ENCODE results near the gene LIG3. TPM values are rescaled to one million over a fixed set of nuclear protein-coding genes. Genes with fewer than 3 reads are reported as not detected.
A peak's percentile ranks its signal among the peaks of the same experiment; 100 is the strongest.

LIG3 gene
- total RNA-seq, 1 experiment from 2014 or later, result 56.4 TPM

DNA sequence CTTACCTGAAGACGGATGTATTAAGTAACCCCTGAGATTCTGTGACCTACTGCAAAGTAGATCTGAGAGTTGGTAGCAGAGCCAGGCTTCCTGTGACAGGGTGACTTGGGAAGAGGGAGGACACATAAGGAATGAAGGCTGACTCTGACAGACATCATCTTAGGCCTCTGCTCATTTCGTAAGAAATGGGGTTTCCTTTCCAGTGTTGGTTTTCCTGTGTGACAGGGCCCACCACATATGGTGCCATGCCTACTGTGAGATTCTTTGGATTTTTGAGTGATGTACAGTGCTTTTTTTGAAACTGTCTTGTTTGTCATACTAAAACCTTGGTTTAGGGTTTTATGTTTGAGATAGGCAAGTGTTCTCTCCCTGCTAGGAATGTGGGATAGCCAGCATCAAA, 12.7 kb downstream of the LIG3 start:
- Histone ChIP-seq H3K27ac (ENCODE audit: low read length) (no peak overlapping the region), H3K27me3 (ENCODE audit: control insufficient read depth, insufficient read depth, low read length) (no peaks in the 10 kb centered on the region), H3K4me1 (ENCODE audit: control insufficient read depth, insufficient read depth, low read length) (no peaks in the 10 kb centered on the region), H3K9me3 (ENCODE audit: control insufficient read depth, insufficient read depth, low read depth, low read length) (no peaks in the 10 kb centered on the region), H3K4me3 (ENCODE audit: low read depth in 2 of 2, low read length in 2 of 2) (no peak overlapping the region), H3K36me3 (ENCODE audit: control insufficient read depth, insufficient read depth, low read length) (peaks cover 11% of the 10 kb centered on the region)
- TSS peak; percentile 6 for BruUV-seq (replicated peaks)
- in situ Hi-C loops (cut with HindIII; ENCODE audit: low pct_unique_long_range_greater_than_20kb, low sequenced_read_pairs) (no loop called here), intact Hi-C loops (cut with micrococcal nuclease; ENCODE audit: unreplicated experiment) (no loop called here)
- DNase-seq (ENCODE audit: low read depth, low spot score) (no peak), ATAC-seq (no peak)
- CTCF ChIA-PET, result interaction anchor here (0.5 kb wide), 1 partner anchor 11 kb away, joined by 5 read pairs; no protein-coding TSS in a partner anchor
- POLR2A ChIA-PET, result no interaction called here
- TF ChIP-seq SIN3A (IDR thresholded peaks at IDR 0.05; ENCODE audit: borderline replicate concordance, insufficient read depth, low read depth, low read length) (no peak), TCF7L2 (IDR thresholded peaks at IDR 0.05; ENCODE audit: low read depth, low read length) (no peak), POLR2AphosphoS5 (IDR thresholded peaks at IDR 0.05; ENCODE audit: low read depth, low read length) (no peak)
- TF ChIP-seq, protein P1, sequence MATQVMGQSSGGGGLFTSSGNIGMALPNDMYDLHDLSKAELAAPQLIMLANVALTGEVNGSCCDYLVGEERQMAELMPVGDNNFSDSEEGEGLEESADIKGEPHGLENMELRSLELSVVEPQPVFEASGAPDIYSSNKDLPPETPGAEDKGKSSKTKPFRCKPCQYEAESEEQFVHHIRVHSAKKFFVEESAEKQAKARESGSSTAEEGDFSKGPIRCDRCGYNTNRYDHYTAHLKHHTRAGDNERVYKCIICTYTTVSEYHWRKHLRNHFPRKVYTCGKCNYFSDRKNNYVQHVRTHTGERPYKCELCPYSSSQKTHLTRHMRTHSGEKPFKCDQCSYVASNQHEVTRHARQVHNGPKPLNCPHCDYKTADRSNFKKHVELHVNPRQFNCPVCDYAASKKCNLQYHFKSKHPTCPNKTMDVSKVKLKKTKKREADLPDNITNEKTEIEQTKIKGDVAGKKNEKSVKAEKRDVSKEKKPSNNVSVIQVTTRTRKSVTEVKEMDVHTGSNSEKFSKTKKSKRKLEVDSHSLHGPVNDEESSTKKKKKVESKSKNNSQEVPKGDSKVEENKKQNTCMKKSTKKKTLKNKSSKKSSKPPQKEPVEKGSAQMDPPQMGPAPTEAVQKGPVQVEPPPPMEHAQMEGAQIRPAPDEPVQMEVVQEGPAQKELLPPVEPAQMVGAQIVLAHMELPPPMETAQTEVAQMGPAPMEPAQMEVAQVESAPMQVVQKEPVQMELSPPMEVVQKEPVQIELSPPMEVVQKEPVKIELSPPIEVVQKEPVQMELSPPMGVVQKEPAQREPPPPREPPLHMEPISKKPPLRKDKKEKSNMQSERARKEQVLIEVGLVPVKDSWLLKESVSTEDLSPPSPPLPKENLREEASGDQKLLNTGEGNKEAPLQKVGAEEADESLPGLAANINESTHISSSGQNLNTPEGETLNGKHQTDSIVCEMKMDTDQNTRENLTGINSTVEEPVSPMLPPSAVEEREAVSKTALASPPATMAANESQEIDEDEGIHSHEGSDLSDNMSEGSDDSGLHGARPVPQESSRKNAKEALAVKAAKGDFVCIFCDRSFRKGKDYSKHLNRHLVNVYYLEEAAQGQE (IDR thresholded peaks at IDR 0.05; ENCODE audit: insufficient read depth in 1 of 2, low read depth in 2 of 2, low read length in 1 of 2), result no peak
- TF ChIP-seq, protein P2, sequence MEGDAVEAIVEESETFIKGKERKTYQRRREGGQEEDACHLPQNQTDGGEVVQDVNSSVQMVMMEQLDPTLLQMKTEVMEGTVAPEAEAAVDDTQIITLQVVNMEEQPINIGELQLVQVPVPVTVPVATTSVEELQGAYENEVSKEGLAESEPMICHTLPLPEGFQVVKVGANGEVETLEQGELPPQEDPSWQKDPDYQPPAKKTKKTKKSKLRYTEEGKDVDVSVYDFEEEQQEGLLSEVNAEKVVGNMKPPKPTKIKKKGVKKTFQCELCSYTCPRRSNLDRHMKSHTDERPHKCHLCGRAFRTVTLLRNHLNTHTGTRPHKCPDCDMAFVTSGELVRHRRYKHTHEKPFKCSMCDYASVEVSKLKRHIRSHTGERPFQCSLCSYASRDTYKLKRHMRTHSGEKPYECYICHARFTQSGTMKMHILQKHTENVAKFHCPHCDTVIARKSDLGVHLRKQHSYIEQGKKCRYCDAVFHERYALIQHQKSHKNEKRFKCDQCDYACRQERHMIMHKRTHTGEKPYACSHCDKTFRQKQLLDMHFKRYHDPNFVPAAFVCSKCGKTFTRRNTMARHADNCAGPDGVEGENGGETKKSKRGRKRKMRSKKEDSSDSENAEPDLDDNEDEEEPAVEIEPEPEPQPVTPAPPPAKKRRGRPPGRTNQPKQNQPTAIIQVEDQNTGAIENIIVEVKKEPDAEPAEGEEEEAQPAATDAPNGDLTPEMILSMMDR (IDR thresholded peaks at IDR 0.05), result no peak

DNA sequence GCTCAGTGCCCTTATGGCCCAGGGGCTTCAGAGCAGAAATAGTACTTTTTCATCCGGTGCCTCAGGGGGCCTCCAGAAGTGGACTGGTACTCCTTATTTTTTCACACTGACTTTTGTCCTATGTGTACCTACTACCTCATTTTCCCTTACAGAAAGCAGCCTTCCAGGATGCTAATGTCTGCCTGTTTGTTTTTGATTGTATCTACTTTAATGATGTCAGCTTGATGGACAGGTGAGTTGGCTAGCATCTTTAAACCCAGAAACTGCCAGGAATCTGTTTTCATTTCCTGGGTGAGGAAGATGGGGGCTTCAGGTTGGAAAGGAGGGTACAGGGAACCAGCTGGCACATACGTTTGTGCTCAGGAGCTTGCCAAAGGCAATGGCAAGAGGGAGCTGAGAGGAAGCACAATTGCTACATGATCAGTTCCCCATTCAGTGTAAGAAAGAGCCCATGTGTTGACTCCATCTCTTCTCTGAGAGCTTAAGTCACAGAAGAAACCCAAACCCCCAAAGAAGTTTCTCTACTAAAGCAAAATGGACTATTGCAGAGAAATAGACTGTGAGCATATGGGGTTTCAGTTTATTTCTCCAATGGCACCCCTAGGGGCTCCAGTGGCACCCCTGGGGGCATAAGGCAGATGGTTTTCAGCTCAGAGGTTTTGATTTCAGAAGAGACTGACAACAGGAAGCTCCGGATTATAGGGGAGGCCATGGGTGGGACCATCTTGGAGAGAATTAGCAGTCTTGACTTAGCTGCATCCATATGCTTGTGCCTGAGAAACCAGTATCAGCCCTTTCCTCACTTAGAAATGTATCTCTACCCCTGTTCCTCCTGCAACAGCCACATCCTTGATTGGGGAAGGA, 16.3 kb downstream of the LIG3 start:
- ATAC-seq (no peak), DNase-seq (ENCODE audit: low read depth, low spot score) (no peak)
- in situ Hi-C loops (cut with HindIII; ENCODE audit: low pct_unique_long_range_greater_than_20kb, low sequenced_read_pairs), result no loop called here
- Histone ChIP-seq H3K4me1 (ENCODE audit: control insufficient read depth, insufficient read depth, low read length) (no peaks in the 10 kb centered on the region), H3K4me3 (ENCODE audit: low read depth in 2 of 2, low read length in 2 of 2) (no peak overlapping the region), H3K9me3 (ENCODE audit: control insufficient read depth, insufficient read depth, low read depth, low read length) (no peaks in the 10 kb centered on the region), H3K36me3 (ENCODE audit: control insufficient read depth, insufficient read depth, low read length) (peaks cover 3% of the 10 kb centered on the region; the same call in 1 of the 2 replicates), H3K27ac (ENCODE audit: low read length) (no peak overlapping the region), H3K27me3 (ENCODE audit: control insufficient read depth, insufficient read depth, low read length) (no peaks in the 10 kb centered on the region)
- TF ChIP-seq POLR2AphosphoS5 (IDR thresholded peaks at IDR 0.05; ENCODE audit: low read depth, low read length) (no peak), SIN3A (IDR thresholded peaks at IDR 0.05; ENCODE audit: borderline replicate concordance, insufficient read depth, low read depth, low read length) (no peak), TCF7L2 (IDR thresholded peaks at IDR 0.05; ENCODE audit: low read depth, low read length) (no peak)
- TF ChIP-seq, protein P1 (IDR thresholded peaks at IDR 0.05; ENCODE audit: insufficient read depth in 1 of 2, low read depth in 2 of 2, low read length in 1 of 2), result no peak
- TF ChIP-seq, protein P2 (IDR thresholded peaks at IDR 0.05), result no peak
- intact Hi-C loops (cut with micrococcal nuclease; ENCODE audit: unreplicated experiment), result no loop called here
- ChIA-PET POLR2A (interaction anchor here (0.6 kb wide), 2 partner anchors 106 to 631 kb away, joined by 3 read pairs; no protein-coding TSS in a partner anchor), CTCF (no interaction called here)
- BruUV-seq (replicated peaks), result no TSS peak

All from Panc1 (cell line).